ENCODE measurements around the gene BLOC1S5.

DNA sequence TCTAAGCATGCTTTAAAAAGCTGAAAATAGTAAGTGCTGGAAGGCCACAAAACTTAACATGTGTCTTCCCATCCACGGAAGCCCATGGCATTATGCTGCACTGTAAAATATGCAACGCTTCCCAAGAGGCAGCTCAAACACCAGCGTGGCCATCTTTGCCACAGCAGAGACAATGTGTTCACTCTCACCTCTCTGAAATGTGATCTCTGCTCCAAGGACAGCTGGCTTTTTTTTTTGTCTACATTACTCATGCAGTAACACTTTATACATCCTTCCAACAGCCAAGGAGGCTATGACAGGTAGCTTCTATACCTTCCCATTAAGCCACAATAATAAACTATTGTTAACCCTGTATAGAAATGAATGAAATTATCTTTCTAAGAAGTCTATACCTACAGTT is 49.2 kb downstream of the BLOC1S5 start:
- TF ChIP-seq CHCHD3 (CRISPR knock-in tag; IDR thresholded peaks at IDR 0.05) = no peak
- TF ChIP-seq, protein P1, sequence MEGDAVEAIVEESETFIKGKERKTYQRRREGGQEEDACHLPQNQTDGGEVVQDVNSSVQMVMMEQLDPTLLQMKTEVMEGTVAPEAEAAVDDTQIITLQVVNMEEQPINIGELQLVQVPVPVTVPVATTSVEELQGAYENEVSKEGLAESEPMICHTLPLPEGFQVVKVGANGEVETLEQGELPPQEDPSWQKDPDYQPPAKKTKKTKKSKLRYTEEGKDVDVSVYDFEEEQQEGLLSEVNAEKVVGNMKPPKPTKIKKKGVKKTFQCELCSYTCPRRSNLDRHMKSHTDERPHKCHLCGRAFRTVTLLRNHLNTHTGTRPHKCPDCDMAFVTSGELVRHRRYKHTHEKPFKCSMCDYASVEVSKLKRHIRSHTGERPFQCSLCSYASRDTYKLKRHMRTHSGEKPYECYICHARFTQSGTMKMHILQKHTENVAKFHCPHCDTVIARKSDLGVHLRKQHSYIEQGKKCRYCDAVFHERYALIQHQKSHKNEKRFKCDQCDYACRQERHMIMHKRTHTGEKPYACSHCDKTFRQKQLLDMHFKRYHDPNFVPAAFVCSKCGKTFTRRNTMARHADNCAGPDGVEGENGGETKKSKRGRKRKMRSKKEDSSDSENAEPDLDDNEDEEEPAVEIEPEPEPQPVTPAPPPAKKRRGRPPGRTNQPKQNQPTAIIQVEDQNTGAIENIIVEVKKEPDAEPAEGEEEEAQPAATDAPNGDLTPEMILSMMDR (CRISPR knock-in tag; IDR thresholded peaks at IDR 0.05) = no peak
- TF ChIP-seq DMAP1 (CRISPR knock-in tag; IDR thresholded peaks at IDR 0.05) = no peak
- TF ChIP-seq SP2 (CRISPR knock-in tag; IDR thresholded peaks at IDR 0.05) = no peak
- TF ChIP-seq, protein P2, sequence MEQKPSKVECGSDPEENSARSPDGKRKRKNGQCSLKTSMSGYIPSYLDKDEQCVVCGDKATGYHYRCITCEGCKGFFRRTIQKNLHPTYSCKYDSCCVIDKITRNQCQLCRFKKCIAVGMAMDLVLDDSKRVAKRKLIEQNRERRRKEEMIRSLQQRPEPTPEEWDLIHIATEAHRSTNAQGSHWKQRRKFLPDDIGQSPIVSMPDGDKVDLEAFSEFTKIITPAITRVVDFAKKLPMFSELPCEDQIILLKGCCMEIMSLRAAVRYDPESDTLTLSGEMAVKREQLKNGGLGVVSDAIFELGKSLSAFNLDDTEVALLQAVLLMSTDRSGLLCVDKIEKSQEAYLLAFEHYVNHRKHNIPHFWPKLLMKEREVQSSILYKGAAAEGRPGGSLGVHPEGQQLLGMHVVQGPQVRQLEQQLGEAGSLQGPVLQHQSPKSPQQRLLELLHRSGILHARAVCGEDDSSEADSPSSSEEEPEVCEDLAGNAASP (CRISPR knock-in tag; IDR thresholded peaks at IDR 0.05; ENCODE audit: borderline replicate concordance) = no peak
